Panc1 (cell line): ENCODE measurements around the gene NBEAL2. TPM values are rescaled to one million over a fixed set of nuclear protein-coding genes. Genes with fewer than 3 reads are reported as not detected.

Source experiments
- ATAC-seq: fragments of 200-7000 bp; cut with Tn5 transposase; 2 replicates; pipeline ENCODE4 v1.9.1; 2020; ENCODE audit warnings: mild to moderate bottlenecking, moderate library complexity
- BruUV-seq: library from RNA; stranded (reverse); fragments of 400-500 nt; replicated peaks from 2 replicates; lab custom pipeline; 2021; lab: Mats Ljungman, UMichigan
- CTCF ChIA-PET: fragments of 300-600 bp; sonication (Branson Sonifier 250); formaldehyde crosslinking; loops from one replicate; lab custom pipeline; 2022; ENCODE audit warnings: antibody characterized with exemption; lab: Charles Lee
- POLR2A ChIA-PET: fragments of 300-600 bp; sonication (Branson Sonifier 250); formaldehyde crosslinking; loops from one replicate; lab custom pipeline; 2022; ENCODE audit warnings: antibody characterized with exemption; lab: Charles Lee
- DNase-seq: peaks from one replicate; pipeline ENCODE4 v3.0.0-alpha.2; 2010; ENCODE audit warnings: low read depth, low spot score
- H3K27ac ChIP-seq: 2 replicates; pipeline ENCODE4 v1.5.1; 2011; ENCODE audit warnings: mild to moderate bottlenecking, low read length, inconsistent platforms
- H3K27me3 ChIP-seq: fragments of 200-500 bp; sonication (Bioruptor generic); 2 replicates; pipeline ENCODE4 v1.6.0; 2014; ENCODE audit warnings: low read length, inconsistent platforms; ENCODE audit not compliant: control insufficient read depth, insufficient read depth
- H3K36me3 ChIP-seq: fragments of 200-500 bp; sonication (Bioruptor generic); 2 replicates; pipeline ENCODE4 v1.5.1; 2014; ENCODE audit warnings: inconsistent platforms, mild to moderate bottlenecking, low read length, moderate library complexity; ENCODE audit not compliant: control insufficient read depth, insufficient read depth
- H3K4me1 ChIP-seq: 2 replicates; pipeline ENCODE4 v1.5.1; 2011; ENCODE audit warnings: inconsistent platforms, mild to moderate bottlenecking, low read length, moderate library complexity; ENCODE audit not compliant: control insufficient read depth, insufficient read depth
- H3K4me3 ChIP-seq, 2 experiments: 2 replicates each; pipeline ENCODE4 v1.5.1; 2011 to 2012; ENCODE audit warnings: low read depth in 2 of 2, low read length in 2 of 2, mild to moderate bottlenecking in 2 of 2, inconsistent platforms in 1 of 2, moderate library complexity in 1 of 2
- H3K9me3 ChIP-seq: fragments of 200-500 bp; sonication (Bioruptor generic); 2 replicates; pipeline ENCODE4 v1.5.1; 2014; ENCODE audit warnings: low read depth, mild to moderate bottlenecking, inconsistent platforms, low read length, moderate library complexity; ENCODE audit not compliant: control insufficient read depth, insufficient read depth
- POLR2AphosphoS5 ChIP-seq: IDR thresholded peaks from 2 replicates; pipeline ENCODE4 v1.6.1; 2012; ENCODE audit warnings: mild to moderate bottlenecking, low read depth, low read length, moderate library complexity
- SIN3A ChIP-seq: IDR thresholded peaks from 2 replicates; pipeline ENCODE4 v1.6.1; 2012; ENCODE audit warnings: low read depth, mild to moderate bottlenecking, low read length, moderate library complexity, borderline replicate concordance; ENCODE audit not compliant: insufficient read depth
- TCF7L2 ChIP-seq: IDR thresholded peaks from 2 replicates; pipeline ENCODE4 v1.6.1; 2011; ENCODE audit warnings: mild to moderate bottlenecking, low read depth, low read length, inconsistent platforms
- in situ Hi-C: cut with HindIII; loops from 2 replicates; pipeline ENCODE4 v1.10.0; 2016; ENCODE audit warnings: low sequenced_read_pairs, low pct_unique_long_range_greater_than_20kb
- intact Hi-C: fragments of 100-400 bp; cut with micrococcal nuclease; formaldehyde crosslinking; loops from one replicate; pipeline ENCODE4 v1.10.0; 2022; ENCODE audit not compliant: unreplicated experiment
- total RNA-seq: library from RNA; stranded (reverse); gene quantifications from one replicate; pipeline ENCODE4 v1.2.1, GENCODE V29; 2021; ENCODE audit not compliant: unreplicated experiment
- TF ChIP-seq, protein P1 (sequence below), 2 experiments: IDR thresholded peaks; 2 replicates each; pipeline ENCODE4 v1.6.1; 2011 to 2012; ENCODE audit warnings: low read depth in 2 of 2, control low read depth in 1 of 2, low read length in 1 of 2, mild to moderate bottlenecking in 1 of 2, moderate library complexity in 1 of 2; ENCODE audit not compliant: insufficient read depth in 1 of 2
- TF ChIP-seq, protein P2 (sequence below): fragments of 450-650 bp; IDR thresholded peaks from 2 replicates; pipeline ENCODE4 v1.5.1; 2017; ENCODE audit warnings: mild to moderate bottlenecking

Gene NBEAL2
- total RNA-seq, 1 experiment from 2014 or later: 38.8 TPM

- BruUV-seq: no TSS peak
Measured at GRCh38 chr3:46935168-46935858, 44.2 kb upstream of the NBEAL2 start.

GRCh38 chr3:46935989-46936558, 43.4 kb upstream of the NBEAL2 start:
- ATAC-seq (no peak), DNase-seq (no peak)
- Histone ChIP-seq H3K4me3 (no peak overlapping the region), H3K36me3 (no peaks in the 10 kb centered on the region), H3K27ac (0 out of 2 replicates have a peak overlapping the region, but pooled peaks have one; percentile 23), H3K9me3 (no peaks in the 10 kb centered on the region), H3K27me3 (no peaks in the 10 kb centered on the region), H3K4me1 (peaks cover 40% of the 10 kb centered on the region)
- intact Hi-C loops (no loop called here), in situ Hi-C loops (no loop called here)
- BruUV-seq: no TSS peak
- ChIA-PET CTCF (interaction anchor here (0.5 to 0.7 kb wide), 2 partner anchors 59 to 90 kb away, joined by 3 to 4 read pairs; partner anchors contain the start of gene PTH1R), POLR2A (interaction anchor here (0.5 kb wide), 1 partner anchor 40 kb away, joined by 9 read pairs; no protein-coding TSS in a partner anchor)
- TF ChIP-seq, protein P1, sequence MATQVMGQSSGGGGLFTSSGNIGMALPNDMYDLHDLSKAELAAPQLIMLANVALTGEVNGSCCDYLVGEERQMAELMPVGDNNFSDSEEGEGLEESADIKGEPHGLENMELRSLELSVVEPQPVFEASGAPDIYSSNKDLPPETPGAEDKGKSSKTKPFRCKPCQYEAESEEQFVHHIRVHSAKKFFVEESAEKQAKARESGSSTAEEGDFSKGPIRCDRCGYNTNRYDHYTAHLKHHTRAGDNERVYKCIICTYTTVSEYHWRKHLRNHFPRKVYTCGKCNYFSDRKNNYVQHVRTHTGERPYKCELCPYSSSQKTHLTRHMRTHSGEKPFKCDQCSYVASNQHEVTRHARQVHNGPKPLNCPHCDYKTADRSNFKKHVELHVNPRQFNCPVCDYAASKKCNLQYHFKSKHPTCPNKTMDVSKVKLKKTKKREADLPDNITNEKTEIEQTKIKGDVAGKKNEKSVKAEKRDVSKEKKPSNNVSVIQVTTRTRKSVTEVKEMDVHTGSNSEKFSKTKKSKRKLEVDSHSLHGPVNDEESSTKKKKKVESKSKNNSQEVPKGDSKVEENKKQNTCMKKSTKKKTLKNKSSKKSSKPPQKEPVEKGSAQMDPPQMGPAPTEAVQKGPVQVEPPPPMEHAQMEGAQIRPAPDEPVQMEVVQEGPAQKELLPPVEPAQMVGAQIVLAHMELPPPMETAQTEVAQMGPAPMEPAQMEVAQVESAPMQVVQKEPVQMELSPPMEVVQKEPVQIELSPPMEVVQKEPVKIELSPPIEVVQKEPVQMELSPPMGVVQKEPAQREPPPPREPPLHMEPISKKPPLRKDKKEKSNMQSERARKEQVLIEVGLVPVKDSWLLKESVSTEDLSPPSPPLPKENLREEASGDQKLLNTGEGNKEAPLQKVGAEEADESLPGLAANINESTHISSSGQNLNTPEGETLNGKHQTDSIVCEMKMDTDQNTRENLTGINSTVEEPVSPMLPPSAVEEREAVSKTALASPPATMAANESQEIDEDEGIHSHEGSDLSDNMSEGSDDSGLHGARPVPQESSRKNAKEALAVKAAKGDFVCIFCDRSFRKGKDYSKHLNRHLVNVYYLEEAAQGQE (IDR thresholded peaks at IDR 0.05; ENCODE audit: insufficient read depth in 1 of 2, low read depth in 2 of 2, low read length in 1 of 2): no peak

More at GRCh38 chr3:46935168-46935858, 44.2 kb upstream of the NBEAL2 start:
- no peaks in the 10 kb centered on the region for H3K9me3 ChIP-seq
- POLR2A ChIA-PET: interaction anchor here (0.5 kb wide), 1 partner anchor 41 kb away, joined by 9 read pairs; no protein-coding TSS in a partner anchor
- in situ Hi-C loops: no loop called here
- peak; percentile 87 for ATAC-seq
- intact Hi-C loops: no loop called here
- no peaks in the 10 kb centered on the region for H3K27me3 ChIP-seq
- TF ChIP-seq SIN3A (no peak), TCF7L2 (no peak), POLR2AphosphoS5 (no peak)
- TF ChIP-seq, protein P1 (IDR thresholded peaks at IDR 0.05; ENCODE audit: insufficient read depth in 1 of 2, low read depth in 2 of 2, low read length in 1 of 2): no peak
- TF ChIP-seq, protein P2, sequence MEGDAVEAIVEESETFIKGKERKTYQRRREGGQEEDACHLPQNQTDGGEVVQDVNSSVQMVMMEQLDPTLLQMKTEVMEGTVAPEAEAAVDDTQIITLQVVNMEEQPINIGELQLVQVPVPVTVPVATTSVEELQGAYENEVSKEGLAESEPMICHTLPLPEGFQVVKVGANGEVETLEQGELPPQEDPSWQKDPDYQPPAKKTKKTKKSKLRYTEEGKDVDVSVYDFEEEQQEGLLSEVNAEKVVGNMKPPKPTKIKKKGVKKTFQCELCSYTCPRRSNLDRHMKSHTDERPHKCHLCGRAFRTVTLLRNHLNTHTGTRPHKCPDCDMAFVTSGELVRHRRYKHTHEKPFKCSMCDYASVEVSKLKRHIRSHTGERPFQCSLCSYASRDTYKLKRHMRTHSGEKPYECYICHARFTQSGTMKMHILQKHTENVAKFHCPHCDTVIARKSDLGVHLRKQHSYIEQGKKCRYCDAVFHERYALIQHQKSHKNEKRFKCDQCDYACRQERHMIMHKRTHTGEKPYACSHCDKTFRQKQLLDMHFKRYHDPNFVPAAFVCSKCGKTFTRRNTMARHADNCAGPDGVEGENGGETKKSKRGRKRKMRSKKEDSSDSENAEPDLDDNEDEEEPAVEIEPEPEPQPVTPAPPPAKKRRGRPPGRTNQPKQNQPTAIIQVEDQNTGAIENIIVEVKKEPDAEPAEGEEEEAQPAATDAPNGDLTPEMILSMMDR: no peak
- CTCF ChIA-PET: interaction anchor here (0.5 to 0.7 kb wide), 2 partner anchors 58 to 89 kb away, joined by 3 to 4 read pairs; partner anchors contain the start of gene PTH1R
- H3K36me3 ChIP-seq: no peaks in the 10 kb centered on the region
- H3K4me3 ChIP-seq: no peak overlapping the region
- DNase-seq: peak; percentile 43
- H3K4me1 ChIP-seq: peaks cover 47% of the 10 kb centered on the region
- H3K27ac ChIP-seq: no peak overlapping the region; the same call in 1 of the 2 replicates
